NCI-H748 (cell line): Measurements from ENCODE around the gene NT5DC1.

ENCODE experiments used
- DNase-seq: peaks from one replicate; lab custom pipeline; 2025; ENCODE audit not compliant: unreplicated experiment; lab: John Stamatoyannopoulos, UW

The NT5DC1 gene

DNA sequence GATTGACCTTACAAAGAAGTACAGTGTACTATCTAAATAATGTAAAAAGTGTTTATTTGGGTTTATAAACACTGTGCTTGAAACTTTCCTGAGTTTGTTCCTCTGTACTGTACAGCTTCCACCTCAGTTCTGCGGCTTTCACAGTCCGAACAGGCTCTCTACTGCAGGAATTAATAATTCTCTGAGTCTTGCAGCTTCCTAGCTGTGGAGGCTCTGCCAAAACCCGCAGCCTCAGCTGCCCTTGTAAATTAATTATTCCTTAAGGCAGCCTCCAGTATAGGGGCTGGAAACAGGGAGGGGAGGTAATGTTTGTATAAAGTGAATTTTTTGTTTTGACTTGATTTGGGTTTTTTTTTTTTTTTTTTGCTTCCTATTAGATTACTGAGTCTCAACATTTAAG, 134.0 kb downstream of the NT5DC1 start:
- DNase-seq, result no peak

DNA sequence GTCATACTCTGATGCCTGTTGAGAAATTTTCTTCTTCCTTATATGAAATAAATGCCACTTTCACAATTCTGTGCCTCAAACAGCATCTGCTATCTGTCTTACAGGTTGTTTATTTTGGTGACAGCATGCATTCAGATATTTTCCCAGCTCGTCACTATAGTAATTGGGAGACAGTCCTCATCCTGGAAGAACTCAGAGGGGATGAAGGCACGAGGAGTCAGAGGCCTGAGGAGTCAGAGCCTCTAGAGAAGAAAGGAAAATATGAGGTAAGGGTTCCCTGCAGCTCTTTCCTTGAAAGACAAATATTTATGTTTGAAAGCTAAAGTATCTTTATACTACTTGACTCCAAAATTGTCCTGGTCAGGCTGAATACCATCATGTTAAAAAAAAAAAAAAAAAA, 137.4 kb downstream of the NT5DC1 start:
- no peak for DNase-seq

DNA sequence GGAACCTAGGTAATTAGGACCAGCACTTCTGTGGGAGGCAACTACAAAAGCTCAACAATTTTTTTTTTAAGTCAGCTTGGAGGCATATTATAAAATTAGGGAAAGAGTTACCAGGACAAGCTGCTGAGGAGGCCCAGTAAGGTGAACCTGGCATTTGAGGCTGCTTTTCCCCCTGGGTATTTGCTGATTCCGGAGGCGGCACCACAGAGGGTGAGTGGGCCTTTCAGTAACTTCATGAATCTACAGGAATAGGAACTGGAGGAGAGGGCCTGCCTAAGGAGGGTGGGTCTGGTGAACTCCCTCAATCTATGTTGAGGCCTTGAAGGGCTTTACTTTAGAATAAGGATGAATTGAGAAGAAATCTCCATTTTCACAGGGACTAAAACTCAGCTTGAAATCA, 138.6 kb downstream of the NT5DC1 start:
- DNase-seq, result no peak

DNA sequence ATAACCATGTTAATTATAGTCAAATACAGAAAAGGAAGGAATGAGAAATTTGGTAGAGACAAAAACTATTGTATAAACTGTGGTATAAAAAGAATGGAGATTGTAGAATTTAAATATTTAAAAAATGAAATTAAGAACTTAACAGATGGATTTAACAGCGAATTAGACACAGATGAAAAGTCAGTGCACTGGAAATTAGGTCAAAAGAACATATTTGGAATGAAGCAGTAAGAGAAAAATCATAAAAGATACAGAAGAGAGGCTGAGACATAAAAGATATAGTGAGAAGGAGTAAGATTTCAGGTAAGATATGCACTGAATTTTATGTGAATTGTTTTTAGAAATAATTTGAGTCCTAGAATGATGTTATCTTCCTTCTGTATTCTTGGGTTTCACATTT, 139.2 kb downstream of the NT5DC1 start:
- DNase-seq, result no peak

DNA sequence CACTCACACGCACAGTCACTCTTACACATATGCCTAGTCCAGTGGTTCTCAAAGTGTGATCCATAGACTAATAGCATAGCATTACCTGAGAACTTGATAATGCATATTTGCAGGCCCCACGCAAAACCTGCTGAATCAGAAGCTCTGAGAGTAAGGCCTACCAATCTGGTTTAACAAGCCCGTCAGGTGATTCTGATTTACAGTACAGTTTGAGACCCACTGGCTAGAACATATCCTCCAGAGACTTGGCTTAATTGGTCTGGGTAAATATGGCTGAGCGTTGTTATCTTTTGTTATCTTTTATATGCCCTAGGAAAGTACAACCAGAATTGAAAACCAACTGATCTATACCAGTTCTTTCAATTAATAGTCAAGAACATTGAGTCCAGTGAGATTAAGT, 143.6 kb downstream of the NT5DC1 start:
- DNase-seq, result peak; percentile 64

DNA sequence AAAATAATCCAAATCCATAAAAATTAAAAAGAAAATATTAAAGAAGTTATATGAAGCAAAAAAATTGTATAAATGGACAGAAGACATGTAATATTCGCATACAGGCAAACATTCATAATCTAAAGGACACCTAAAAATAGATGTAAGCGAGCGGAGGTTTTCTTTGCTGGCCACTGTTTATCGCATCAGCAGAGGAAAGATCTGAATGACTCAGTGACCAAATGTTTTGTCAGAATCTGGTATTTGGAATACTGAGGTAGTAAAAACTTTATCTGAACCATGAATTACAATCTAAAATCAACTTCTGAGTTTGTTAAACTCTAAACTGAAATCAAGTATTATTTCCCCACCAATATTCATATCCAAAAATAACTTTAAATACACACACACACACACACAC, 145.4 kb downstream of the NT5DC1 start:
- no peak for DNase-seq

DNA sequence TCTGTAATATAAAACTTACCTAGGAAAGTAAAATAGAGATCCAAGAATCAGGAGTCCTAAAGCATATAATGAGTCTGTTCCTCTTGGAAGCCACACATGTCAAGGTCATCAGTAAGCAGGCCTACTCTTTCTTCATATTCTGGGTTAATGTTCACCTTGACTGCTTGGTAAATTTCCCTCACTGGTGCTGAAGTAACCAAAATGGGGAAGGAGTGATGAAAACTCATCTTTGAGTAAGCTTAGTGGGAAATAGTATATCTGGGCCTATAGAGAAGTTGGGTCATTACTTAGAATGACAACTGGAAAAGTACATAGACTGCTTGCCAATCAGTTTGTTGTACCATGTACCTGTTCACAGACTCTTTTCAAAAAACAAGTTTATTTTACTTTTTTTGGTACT, 146.6 kb downstream of the NT5DC1 start:
- DNase-seq, result no peak

DNA sequence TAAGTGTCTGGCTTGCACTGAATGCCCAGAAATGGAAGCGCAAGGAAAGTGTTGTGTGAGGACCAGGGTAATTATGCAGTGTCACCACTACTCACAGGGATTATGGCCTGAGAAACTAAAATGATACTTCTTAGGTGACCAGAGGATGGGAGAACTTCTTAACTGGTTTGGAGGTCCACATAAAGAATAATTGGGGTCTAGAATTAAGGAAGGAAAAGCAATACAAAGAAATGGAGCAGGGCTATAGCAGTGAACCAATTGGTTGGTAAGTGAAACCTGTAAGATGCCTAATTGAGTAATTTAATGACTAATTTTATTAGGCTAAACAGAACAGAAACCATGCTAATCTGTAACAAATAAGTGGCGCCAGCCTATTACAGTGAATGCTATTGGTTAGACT, 147.9 kb downstream of the NT5DC1 start:
- no peak for DNase-seq

DNA sequence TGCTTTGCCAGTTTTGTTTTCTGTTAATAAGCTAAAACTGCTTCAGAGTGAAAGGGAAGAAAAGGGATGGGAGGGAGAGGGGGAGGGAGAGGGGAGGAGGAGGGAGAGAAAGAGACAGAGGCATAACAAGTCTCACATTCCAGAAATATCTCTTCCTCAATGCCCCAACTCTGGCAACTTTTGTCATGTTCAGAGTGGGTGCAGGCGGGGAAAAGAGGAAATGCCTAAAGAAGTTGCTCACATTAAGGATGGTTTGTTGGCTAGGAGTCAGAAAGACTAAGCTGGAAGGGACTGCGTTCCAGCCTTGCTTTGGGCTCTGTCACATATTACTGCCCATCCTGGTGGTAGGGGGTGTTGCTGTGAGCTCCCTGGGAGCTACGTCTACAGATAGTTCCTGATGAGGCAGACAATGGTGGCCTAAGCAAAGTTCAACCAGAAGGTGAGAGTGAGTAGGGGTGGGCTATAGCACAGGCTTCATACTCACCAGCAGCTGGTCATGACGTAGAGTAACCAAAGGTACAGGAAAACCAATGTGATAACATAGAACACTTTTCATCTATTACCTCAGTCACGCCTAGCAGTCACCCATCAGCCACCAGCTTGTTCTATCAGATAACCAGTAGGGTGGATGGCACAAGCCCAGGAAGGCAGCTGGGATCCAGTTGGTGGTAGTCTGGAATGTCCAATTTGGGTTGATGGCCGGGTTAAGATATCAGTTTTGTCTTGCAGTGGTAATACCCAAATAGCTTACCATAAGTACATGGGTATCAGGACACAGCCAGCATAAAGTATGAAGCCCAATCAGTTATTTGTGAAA, 151.1 kb downstream of the NT5DC1 start:
- DNase-seq, result no peak

DNA sequence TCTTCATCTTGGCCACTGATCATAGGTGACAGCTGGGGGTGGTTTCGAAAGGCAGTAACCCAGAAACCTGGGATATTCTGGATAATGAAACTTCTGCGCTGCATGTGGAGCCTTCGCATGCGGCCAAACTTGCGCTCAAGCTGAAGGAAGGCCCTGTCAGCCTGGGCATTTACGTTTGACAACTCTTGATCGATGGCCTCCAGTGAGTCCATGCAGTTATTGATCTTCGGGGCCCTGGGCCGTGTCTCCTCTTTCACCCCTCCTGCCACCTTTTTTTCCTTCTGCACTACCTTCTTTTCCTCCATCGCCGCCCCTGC, 152.5 kb downstream of the NT5DC1 start:
- DNase-seq, result no peak

DNA sequence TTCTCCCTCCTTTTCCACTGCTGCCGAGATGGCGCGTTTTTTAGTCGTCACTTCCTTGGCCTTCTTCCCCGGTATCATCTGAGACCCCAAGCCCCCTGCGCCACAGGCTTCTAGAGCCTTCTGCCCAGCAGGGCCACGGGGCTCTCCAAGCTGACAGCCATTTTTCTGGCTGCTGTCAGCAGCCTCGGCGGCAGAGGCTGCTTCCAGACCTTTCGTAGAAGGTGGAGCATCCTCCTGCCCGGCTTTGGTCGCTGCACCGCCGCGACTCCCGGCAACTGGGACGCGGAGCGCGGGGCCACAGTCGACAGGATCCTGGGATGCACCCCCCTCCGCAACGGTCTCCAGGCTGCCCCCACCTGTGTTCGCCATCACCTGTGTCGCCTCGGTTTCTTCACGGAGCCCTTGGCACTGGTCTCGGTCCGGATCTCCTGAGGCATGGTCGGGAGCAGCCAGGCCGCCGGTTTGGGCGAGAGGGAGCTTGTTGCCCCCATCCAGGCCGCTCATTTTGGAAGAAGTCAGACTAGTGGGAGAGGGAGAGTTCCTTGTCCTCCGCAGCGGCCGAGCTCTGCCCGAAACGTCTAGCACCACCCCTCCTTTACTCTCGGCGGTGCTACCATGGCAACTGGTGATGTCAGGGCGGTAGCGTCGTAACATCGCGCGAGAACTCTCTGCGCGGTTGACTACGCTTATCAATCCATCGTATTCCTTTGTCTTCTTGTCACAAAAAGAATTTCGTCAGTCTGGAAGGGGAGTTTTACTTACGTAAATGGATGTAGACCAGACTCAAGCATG, 153.0 kb downstream of the NT5DC1 start, which contains the start of gene TSPYL4:
TSS of gene TSPYL4 (minus strand) at position 571 of the 792 bp plus-strand sequence. CDS start at position 504, 67 bp downstream.
- peak; percentile 98 for DNase-seq

DNA sequence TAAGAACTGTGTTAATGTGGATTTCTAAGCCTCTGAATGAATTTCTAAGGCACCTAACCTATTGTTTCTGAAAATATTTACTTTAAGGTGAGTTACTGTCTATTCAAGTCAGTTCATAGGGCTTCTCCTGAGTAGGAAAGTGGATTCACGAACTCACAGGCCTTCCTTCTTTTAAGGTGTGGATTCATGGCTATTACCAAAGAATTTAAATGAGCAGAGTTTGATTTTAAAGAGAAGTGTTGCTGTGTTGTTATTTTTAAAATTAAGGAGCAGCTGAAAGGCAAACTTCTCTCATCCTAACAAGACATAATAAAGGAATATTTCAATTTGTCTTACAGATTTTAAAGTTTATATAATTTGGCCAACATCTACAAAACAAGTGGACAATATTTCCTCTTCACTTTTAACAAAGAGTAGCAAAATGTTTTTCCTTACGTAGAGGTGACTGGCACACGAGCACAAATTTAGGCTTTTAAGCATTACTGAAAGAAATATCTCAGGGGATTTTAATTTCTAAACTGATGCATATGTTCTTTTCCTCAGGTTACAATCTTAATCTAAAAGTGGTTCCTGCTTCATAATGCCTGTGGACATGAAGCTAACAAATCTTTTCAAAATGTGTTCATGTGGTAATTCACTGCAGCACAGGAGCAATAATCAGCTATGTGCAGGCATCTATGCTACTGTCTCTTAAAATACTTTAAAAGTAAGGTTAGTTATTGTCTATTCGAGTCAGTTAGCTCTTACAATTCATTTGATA, 153.8 kb downstream of the NT5DC1 start:
- DNase-seq, result no peak

DNA sequence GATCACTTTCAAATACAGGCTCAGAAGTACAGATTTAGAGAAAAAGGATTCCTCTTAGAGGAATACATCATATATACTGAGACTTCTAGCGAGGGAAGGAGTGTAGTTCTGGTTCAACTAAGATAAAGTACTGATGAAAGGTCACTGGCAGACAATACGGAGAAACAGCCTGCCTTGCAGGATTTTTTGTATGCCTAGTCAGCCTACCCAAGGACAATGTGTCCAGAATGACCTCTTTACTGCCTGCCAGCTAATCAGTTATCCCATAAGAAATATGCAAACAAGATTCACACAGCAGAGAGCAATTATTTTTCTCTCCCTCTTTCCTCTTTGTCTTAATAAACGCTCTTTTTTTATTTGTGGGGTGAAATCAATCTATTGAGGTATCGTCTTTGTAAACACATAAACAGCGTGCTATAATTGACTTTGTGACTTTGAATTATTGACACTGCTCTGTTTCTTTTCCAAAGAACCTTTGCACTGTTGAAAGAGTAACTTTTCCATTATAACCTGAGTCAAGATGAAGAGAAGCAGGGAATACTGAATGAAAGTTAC, 154.7 kb downstream of the NT5DC1 start:
- DNase-seq, result peak; percentile 25

DNA sequence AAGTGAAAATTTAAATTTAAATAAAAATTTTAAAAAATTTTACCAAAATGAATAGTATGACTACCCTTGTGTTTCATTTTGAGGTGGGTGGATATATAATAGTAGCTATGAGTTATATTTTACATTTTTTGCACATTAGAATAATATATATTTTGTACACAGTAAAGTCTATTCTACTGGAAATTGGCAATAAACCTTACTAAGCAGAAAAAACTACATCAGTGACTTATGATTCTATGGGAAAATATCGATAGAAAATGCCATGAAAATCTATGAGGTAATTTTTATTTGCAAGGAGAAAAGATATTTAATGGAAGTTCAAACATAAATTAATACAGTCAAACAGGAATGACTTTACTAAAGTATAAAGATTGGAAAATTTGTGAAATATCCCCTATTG, 156.0 kb downstream of the NT5DC1 start:
- no peak for DNase-seq

DNA sequence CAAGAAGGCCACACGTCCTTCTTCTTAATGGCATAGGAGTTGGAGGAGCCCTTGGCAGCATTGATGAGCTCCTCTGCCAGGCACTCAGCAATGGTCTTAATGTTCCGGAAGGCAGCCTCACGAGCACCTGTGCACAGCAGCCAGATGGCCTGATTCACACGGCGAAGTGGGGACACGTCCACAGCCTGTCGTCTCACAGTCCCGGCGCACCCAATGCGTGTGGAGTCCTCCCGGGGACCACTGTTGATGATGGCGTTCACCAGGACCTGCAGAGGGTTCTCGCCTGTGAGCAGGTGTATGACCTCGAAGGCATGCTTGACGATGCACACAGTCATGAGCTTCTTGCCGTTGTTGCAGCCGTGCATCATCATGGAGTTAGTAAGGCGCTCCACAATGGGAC, 157.9 kb downstream of the NT5DC1 start:
- DNase-seq, result no peak

DNA sequence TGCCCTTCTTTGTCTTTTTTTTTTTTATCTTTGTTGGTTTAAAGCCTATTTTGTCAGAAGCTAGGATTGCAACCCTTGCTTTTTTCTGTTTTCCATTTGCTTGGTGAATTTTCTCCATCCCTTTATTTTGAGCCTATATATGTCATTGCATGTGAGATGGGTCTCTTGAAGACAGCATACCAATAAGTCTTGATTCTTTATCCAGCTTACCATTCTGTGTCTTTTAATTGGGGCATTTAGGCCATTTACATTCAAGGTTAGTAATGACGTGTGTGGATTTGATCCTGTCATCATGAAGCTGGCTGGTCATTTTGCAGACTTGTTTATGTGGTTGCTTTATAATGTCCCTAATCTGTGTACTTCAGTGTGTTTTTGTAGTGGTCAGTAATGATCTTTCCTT, 162.7 kb downstream of the NT5DC1 start:
- no peak for DNase-seq

DNA sequence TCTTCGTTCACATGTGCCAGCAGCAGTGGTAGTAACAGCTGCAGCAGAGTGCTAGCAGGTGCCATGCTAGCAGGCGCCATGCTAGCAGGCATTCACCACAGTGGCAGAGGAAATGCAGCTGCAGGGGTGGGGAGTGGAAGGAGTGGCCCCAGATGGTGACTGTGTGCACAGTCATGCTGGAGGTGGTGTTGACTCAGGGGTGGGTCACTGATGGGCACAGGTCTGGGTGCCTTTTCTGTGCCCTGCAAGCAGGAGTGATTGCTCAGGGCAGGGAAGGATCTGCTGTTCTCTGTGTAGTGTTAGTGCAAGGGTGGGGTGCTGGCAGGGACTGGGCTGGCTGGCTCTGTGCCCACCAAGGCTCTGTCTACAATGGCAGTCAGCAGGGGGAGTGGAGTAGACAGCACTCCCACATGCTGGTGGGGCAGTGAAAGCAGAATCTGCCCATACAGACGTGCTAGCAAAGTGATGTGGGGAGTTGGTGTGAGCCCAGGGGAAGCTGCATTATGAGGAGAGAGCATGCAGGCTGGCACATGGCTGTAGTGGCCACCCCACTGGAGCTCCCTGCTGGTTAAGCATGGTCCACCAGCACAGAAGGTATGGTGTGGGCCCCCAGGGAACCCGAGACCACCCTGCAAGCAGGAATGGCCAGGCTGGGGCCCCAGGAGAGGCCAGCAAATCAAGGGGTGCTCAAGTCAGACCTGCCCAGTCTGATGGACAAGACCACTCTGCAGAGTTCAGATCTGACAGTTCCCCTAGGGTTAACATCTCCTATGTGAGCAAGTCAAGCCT, 164.6 kb downstream of the NT5DC1 start:
- peak; percentile 36 for DNase-seq

DNA sequence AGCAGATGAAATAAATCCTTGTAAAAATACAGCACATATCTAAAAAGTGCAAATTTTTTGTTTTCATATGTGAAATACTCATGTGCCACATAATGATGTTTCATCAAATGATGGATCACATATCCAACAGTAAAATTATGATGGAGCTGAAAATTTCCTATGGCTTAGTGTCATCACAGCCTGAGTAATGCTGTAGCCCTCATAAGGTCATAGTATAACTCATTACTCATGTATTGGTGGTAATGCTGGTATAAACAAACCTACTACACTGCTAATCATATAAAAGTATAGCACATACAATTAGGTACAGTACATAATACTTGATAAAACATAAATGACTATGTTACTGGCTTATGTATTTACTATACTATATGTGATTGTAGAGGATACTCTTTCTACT, 166.2 kb downstream of the NT5DC1 start:
- DNase-seq, result no peak

DNA sequence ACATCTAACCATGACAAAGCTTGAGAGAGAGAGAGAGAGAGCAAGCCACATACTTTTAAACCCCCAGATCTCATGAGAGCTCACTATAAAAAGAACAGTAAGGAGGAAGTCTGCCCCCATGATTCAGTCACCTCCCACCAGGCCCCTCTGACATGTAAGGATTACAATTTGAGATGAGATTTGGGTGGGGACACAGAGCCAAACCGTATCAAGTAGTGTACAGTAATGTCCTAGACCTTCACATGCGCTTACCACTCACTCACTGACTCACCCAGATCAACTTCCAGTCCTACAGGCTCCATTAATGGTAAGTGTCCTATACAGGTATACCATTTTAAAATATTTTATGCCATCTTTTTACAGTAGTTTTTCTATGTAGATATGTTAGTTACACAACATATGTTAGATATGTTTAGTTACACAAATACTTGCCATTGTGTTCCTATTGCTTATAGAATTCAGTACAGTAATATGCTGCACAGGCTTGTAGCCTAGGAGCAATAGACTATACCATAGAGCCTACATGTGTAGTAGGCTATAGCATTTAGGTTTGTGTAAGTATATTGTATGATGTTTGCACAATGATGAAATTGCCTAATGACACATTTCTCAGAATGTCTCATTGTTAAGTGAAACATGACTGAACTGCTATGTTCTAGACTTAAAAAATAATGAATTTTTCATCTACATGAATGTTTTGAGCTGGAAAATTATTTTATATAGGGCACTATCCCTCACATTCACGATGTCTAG, 167.4 kb downstream of the NT5DC1 start:
- no peak for DNase-seq
